DMS 273 (cell line): Measurements from ENCODE around the gene PCDHA9.
"Not testable (repeated sequence)": the region's sequence is repeated elsewhere in the genome, so short reads cannot be mapped to it uniquely, and the experiment has no call there.

Experiments used
- DNase-seq: peaks from one replicate; lab custom pipeline; 2025; ENCODE audit not compliant: unreplicated experiment; lab: John Stamatoyannopoulos, UW

Gene PCDHA9

DNA sequence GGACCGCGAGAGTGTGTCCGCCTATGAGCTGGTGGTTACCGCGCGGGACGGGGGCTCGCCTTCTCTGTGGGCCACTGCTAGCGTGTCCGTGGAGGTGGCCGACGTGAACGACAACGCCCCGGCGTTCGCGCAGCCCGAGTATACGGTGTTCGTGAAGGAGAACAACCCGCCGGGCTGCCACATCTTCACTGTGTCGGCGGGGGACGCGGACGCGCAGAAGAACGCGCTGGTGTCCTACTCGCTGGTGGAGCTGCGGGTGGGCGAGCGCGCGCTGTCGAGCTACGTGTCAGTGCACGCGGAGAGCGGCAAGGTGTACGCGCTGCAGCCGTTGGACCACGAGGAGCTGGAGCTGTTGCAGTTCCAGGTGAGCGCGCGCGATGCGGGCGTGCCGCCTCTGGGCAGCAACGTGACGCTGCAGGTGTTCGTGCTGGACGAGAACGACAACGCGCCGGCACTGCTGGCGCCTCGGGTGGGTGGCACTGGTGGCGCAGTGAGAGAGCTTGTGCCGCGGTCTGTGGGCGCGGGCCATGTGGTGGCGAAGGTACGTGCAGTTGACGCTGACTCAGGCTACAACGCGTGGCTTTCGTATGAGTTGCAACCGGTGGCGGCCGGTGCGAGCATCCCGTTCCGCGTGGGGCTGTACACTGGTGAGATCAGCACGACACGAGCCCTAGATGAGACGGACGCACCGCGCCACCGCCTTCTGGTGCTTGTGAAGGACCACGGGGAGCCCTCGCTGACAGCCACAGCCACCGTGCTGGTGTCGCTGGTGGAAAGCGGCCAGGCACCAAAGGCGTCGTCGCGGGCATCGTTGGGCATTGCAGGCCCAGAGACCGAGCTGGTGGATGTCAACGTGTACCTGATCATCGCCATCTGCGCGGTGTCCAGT is 12.3 kb upstream of the PCDHA9 start:
- no peak for DNase-seq

DNA sequence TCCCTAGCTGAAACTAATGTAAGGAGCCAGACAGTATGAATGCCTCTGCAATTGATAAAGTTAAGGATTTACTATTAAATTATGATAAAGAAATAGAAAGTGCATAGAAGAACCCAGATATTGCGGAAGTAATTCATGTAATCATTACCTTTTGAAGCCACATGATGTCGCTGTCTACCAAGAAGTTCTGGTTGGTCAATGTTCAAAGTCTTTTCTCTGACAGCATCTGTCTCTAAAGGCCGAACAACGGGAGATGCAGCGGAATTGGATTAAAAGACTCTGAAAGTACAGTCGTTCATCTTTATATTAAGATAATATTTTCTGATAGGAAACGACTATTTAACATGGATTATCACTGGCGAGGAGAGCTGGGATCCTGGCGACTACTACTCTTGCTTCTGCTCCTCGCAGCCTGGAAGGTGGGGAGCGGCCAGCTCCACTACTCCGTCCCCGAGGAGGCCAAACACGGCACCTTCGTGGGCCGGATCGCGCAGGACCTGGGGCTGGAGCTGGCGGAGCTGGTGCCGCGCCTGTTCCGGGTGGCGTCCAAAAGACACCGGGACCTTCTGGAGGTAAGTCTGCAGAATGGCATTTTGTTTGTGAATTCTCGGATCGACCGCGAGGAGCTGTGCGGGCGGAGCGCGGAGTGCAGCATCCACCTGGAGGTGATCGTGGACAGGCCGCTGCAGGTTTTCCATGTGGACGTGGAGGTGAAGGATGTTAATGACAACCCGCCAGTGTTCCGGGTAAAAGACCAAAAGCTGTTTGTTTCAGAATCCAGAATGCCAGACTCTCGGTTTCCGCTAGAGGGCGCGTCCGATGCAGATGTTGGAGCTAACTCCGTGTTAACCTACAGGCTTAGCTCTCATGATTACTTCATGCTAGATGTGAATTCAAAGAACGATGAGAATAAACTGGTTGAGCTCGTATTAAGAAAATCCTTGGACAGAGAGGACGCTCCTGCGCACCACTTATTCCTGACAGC is 6.9 kb upstream of the PCDHA9 start, which contains the start of gene PCDHA8:
PCDHA8 (plus strand) TSS at position 210 of the 985 bp plus-strand sequence; CDS start at position 345, 135 bp downstream.
- peak; percentile 20 for DNase-seq

DNA sequence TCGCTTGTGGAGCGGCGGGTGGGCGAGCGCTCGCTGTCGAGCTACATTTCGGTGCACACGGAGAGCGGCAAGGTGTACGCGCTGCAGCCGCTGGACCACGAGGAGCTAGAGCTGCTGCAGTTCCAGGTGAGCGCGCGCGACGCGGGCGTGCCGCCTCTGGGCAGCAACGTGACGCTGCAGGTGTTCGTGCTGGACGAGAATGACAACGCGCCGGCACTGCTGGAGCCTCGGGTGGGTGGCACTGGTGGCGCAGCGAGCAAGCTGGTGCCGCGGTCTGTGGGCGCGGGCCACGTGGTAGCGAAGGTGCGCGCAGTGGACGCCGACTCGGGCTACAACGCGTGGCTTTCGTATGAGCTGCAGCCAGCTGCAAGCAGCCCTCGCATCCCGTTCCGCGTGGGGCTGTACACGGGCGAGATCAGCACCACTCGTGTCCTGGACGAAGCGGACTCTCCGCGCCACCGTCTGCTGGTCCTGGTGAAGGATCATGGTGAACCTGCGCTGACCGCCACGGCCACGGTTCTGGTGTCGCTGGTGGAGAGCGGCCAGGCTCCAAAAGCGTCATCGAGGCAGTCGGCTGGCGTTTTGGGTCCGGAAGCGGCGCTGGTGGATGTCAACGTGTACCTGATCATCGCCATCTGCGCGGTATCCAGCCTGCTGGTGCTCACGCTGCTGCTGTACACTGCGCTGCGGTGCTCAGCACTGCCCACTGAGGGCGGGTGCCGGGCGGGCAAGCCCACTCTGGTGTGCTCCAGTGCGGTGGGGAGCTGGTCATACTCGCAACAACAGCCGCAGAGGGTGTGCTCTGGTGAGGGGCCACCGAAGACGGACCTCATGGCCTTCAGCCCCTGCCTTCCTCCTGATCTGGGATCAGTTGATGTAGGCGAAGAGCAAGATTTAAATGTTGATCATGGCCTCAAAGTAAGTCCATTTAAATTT is 5.1 kb upstream of the PCDHA9 start:
- no peak for DNase-seq

DNA sequence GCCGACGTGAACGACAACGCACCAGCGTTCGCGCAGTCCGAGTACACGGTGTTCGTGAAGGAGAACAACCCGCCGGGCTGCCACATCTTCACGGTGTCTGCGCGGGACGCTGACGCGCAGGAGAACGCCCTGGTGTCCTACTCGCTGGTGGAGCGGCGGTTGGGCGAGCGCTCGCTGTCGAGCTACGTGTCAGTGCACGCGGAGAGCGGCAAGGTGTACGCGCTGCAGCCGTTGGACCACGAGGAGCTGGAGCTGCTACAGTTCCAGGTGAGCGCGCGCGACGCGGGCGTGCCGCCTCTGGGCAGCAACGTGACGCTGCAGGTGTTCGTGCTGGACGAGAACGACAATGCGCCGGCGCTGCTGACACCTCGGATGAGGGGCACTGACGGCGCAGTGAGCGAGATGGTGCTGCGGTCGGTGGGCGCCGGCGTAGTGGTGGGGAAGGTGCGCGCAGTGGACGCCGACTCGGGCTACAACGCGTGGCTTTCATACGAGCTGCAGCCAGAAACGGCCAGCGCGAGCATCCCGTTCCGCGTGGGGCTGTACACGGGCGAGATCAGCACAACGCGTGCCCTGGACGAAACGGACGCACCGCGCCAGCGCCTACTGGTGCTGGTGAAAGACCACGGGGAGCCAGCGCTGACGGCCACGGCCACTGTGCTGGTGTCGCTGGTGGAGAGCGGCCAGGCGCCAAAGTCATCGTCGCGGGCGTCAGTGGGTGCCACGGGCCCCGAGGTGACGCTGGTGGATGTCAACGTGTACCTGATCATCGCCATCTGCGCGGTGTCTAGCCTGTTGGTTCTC is 1.9 kb downstream of the PCDHA9 start:
- DNase-seq = not testable (repeated sequence)

DNA sequence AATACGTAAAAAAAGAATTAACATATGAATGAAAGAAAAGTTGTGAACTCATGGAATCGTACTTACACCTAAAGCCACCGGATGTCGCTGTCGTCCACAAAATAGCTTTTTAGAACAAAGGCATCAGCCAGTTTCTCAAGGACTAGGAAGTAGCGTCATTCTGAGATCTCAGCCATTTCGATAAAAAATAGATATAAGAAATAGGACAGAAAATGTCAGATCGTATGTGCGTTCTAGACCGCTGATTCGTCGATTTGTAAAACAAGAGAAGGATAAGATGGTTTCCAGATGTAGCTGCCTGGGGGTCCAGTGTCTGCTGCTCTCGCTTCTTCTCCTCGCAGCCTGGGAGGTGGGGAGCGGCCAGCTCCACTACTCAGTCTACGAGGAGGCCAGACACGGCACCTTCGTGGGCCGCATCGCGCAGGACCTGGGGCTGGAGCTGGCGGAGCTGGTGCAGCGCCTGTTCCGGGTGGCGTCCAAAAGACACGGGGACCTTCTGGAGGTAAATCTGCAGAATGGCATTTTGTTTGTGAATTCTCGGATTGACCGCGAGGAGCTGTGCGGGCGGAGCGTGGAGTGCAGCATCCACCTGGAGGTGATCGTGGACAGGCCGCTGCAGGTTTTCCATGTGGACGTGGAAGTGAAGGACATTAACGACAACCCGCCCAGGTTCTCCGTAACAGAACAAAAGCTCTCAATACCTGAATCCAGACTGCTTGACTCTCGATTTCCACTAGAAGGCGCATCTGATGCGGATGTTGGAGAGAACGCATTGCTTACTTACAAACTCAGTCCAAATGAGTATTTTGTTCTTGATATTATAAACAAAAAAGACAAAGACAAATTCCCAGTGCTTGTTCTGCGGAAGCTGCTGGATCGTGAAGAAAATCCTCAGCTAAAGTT is 7.8 kb downstream of the PCDHA9 start, which contains the start of gene PCDHA10:
PCDHA10 (plus strand) TSS at position 126 of the 903 bp plus-strand sequence; CDS start at position 278, 152 bp downstream.
- peak; percentile 26 for DNase-seq

DNA sequence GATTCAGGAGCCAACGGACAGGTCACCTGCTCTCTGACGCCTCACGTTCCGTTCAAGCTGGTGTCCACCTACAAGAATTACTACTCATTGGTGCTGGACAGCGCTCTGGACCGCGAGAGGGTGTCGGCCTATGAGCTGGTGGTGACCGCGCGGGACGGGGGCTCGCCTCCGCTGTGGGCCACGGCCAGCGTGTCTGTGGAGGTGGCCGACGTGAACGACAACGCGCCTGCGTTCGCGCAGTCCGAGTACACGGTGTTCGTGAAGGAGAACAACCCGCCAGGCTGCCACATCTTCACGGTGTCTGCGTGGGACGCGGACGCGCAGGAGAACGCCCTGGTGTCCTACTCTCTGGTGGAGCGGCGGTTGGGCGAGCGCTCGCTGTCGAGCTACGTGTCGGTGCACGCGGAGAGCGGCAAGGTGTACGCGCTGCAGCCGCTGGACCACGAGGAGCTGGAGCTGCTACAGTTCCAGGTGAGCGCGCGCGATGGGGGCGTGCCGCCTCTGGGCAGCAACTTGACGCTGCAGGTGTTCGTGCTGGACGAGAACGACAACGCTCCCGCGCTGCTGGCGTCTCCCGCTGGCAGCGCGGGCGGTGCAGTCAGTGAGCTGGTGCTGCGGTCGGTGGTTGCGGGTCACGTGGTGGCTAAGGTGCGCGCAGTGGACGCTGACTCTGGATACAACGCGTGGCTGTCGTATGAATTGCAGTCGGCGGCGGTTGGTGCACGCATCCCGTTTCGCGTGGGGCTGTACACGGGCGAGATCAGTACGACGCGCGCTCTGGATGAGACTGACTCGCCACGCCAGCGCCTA is 9.2 kb downstream of the PCDHA9 start:
- no peak for DNase-seq

DNA sequence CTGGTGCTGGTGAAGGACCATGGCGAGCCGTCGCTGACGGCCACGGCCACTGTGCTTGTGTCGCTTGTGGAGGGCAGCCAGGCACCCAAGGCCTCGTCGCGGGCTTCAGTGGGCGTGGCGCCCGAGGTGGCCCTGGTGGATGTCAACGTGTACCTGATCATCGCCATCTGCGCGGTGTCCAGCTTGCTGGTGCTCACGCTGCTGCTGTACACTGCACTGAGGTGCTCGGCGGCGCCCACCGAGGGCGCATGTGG is 9.7 kb downstream of the PCDHA9 start:
- DNase-seq = no peak

DNA sequence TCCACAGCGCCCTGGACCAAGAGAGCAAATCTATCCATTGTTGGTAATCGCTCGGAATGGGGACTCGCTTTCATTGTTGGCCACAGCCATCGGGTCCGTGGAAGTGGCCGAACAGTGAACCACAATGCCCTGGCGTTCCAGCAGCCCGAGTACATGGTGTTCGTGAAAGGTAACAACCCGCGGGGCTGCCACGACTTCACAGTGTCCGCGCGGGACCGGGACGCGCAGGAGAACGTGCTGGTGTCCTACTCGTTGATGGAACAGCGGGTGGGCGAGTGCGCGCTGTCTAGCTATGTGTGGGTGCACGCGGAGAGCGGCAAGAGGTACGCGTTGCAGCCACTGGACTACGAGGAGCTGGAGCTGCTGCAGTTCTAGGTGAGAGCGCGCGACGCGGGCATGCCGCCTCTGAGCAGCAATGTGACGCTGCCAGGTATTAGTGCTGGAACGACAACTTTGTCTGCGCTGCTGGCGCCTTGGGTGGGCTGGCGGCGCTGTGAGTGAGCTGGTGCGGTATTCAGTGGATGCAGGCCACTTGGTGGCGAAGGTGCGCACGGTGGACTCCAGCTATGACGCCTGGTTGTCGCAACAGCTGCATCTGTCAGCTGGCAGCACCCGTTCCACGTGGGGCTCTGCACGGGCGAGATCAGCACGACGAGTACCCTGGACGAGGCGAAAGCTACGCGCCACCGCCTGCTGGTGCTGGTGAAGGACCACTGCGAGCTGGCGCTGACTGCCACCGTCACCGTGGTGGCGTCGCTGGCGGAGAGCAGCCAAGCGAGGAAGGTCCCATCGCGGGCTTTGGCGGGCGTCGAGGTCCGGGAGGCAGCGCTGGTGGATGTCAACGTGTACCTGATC is 14.5 kb downstream of the PCDHA9 start:
- no peak for DNase-seq

DNA sequence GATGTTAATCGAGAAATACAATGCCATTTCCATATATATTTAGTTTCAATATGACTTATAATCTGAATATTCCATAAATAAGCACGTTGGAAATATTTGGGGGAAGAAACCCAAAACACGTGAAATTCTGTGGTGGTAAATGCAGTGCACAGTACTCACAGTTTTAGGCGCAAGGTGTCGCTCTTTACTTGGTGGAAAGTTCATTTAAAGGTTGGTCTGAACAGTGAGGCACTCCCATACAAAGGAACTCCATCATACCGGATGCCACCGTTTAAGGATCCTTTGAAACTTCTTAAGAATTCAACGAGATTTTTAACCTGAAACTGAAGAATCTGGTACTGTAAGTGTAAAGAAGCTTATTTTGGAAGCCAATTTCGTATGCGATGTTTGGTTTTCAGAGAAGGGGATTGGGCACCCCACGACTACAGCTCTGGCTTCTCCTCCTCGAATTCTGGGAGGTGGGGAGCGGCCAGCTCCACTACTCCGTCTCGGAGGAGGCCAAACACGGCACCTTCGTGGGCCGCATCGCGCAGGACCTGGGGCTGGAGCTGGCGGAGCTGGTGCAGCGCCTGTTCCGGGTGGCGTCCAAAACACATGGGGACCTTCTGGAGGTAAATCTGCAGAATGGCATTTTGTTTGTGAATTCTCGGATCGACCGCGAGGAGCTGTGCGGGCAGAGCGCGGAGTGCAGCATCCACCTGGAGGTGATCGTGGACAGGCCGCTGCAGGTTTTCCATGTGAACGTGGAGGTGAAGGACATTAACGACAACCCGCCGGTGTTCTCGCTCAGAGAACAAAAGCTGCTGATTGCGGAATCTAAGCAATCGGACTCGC is 20.8 kb downstream of the PCDHA9 start, which contains the start of gene PCDHA11:
PCDHA11 (plus strand) TSS at position 237 of the 834 bp plus-strand sequence; CDS start at position 384, 147 bp downstream.
- peak; percentile 83 for DNase-seq

DNA sequence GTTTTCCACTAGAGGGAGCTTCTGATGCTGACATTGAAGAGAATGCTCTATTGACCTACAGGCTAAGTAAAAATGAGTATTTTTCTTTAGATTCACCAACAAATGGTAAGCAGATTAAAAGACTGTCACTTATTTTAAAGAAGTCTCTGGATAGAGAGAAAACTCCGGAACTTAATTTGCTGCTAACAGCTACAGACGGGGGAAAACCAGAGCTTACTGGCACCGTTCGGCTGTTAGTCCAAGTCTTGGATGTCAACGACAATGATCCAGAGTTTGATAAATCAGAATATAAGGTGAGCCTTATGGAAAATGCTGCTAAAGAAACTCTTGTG is 21.3 kb downstream of the PCDHA9 start:
- no peak for DNase-seq

DNA sequence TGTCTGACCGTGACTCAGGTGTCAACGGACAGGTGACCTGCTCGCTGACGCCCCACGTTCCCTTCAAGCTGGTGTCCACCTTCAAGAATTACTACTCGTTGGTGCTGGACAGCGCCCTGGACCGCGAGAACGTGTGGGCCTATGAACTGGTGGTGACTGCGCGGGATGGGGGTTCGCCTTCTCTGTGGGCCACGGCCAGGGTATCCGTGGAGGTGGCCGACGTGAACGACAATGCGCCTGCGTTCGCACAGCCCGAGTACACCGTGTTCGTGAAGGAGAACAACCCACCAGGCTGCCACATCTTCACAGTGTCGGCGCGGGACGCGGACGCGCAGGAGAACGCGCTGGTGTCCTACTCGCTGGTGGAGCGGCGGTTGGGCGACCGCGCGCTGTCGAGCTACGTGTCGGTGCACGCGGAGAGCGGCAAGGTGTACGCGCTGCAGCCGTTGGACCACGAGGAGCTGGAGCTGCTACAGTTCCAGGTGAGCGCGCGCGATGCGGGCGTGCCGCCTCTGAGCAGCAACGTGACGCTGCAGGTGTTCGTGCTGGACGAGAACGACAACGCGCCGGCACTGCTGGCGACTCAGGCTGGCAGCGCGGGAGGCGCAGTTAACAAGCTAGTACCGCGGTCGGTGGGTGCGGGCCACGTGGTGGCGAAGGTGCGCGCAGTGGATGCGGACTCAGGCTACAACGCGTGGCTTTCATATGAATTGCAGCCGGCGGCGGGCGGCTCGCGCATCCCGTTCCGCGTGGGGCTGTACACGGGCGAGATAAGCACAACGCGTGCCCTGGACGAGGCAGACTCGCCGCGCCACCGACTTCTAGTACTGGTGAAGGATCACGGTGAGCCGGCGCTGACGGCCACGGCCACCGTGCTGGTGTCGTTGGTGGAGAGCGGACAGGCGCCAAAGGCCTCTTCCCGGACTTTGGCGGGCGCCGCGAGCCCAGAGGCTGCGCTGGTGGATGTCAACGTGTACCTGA is 22.3 kb downstream of the PCDHA9 start:
- no peak for DNase-seq

DNA sequence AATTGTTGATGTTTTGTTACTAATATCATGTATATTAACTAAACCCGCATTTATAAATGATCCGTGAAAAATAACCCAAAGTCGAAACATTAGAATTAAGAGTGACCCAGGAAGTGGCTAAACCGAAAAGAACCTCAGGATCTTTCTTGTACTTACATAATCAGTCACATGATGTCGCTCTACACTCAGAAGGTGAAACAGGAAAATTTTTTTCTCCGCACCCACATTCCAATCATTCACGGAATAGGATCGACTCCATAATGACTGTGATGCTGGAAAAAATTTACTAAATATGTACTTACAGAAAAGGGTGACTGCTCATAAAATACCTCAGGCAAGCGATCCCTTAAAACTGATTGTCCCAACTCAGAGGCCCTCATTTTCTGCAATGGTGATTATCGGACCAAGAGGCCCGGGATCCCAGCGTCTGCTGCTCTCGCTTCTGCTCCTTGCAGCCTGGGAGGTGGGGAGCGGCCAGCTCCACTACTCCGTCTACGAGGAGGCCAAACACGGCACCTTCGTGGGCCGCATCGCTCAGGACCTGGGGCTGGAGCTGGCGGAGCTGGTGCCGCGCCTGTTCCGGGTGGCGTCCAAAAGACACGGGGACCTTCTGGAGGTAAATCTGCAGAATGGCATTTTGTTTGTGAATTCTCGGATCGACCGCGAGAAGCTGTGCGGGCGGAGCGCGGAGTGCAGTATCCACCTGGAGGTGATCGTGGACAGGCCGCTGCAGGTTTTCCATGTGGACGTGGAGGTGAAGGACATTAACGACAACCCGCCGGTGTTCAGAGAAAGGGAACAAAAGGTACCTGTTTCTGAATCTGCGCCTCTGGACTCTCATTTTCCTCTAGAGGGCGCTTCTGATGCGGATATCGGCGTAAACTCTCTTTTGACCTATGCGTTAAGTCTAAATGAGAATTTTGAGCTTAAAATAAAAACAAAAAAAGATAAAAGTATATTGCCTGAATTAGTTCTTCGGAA is 27.2 kb downstream of the PCDHA9 start, which contains the start of gene PCDHA12:
PCDHA12 (plus strand) TSS at position 224 of the 981 bp plus-strand sequence; CDS start at position 389, 165 bp downstream.
- no peak for DNase-seq

DNA sequence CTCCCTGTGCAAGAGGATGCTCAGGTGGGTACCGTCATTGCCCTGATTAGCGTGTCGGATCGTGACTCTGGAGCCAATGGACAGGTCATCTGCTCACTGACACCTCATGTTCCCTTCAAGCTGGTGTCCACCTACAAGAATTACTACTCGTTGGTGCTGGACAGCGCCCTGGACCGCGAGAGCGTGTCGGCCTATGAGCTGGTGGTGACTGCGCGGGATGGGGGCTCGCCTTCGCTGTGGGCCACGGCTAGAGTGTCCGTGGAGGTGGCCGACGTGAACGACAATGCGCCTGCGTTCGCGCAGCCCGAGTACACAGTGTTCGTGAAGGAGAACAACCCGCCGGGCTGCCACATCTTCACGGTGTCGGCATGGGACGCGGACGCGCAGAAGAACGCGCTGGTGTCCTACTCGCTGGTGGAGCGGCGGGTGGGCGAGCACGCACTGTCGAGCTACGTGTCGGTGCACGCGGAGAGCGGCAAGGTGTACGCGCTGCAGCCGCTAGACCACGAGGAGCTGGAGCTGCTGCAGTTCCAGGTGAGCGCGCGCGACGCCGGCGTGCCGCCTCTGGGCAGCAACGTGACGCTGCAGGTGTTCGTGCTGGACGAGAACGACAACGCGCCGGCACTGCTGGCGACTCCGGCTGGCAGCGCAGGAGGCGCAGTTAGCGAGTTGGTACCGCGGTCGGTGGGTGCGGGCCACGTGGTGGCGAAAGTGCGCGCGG is 28.5 kb downstream of the PCDHA9 start:
- DNase-seq = not testable (repeated sequence)
